ENCODE results near the gene LTK.
"Not testable (repeated sequence)": the region's sequence is repeated elsewhere in the genome, so short reads cannot be mapped to it uniquely, and the experiment has no call there.

The LTK gene

GRCh38 chr15:41473418-41473817 lies 40.2 kb downstream of the LTK start:
- no peak for DNase-seq

DNA sequence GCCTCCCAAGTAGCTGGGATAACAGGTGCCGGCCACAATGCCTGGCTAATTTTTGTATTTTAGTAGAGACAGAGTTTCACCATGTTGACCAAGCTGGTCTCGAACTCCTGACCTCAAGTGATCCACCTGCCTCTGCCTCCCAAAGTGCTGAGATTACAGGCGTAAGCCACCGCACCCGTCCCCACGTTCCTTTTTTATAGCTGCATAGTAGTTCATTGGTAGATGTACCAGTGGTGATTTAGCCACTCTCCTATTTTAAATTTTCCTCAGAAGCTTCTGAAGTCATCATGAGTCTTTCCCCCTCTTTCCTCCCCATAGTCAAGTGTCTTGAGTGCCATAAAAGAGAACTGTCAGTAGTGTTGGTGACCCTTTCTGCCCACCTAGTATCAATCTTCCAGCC lies 44.0 kb downstream of the LTK start:
- DNase-seq: not testable (repeated sequence)

DNA sequence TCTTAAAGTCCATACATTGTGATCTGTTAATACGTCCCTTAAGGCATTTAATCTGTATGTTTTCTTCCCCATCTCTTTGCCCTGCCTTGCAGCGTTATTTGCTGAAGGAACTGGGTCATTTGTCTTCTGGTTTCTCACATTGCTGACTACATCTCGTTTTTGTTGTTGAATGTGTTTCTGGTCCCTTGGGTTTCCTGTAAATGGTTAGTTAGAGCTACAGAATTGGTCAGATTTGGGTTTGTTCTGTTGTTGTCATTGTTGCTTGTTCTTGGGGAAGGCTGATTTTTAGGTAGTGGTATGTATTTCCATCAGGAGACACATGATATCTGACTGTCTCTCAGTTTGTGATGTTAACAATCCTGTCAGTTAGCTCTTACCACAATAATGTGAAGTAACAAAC lies 46.9 kb downstream of the LTK start:
- no peak for DNase-seq

- peak; percentile 6 for DNase-seq
Observed at GRCh38 chr15:41465822-41466421, 47.7 kb downstream of the LTK start.

DNA sequence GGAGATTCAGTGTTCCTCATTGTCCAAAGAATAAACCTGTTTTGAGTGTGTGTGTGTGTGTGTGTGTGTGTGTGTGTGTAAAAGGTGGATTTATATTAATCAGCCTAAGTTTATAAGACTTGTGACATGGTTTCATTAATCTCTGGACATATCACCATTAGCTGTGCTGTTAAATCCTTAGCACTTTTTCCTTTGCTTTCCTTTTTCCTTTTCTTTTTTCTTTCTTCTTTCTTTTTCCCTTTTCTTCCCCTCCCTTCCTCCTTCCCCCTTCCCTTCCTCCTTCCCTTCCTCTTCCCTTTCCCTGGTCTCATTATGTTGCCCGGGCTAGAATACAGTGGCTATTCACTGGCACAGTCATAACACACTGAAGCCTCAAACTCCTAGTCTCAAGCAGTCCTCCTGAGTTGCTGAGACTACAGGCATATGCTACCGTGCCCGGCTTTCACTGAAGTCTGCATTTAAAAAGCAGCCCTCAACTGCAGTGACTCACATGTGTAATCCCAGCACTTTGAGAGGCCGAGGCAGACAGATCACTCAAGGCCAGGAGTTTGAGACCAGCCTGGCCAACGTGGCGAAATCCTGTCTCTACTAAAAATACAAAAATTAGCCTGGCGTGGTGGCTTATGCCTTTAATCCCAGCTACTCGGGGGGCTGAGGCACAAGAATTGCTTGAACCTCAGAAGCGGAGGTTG lies 48.6 kb downstream of the LTK start:
- no peak for DNase-seq

- no peak for DNase-seq
Observed at GRCh38 chr15:41462084-41462795, 51.4 kb downstream of the LTK start.
